Umbilical cord (tissue), 2 donors: ENCODE results near the gene AKR1C3. TPM values are rescaled to one million over a fixed set of nuclear protein-coding genes. Genes with fewer than 3 reads are reported as not detected.
"Not testable (repeated sequence)": the region's sequence is repeated elsewhere in the genome, so short reads cannot be mapped to it uniquely, and the experiment has no call there.

Experiments
- DNase-seq: peaks from one replicate; pipeline ENCODE4 v3.0.0-alpha.2; 2015; ENCODE audit warnings: low spot score
- total RNA-seq: library from RNA; depleted of rRNA; stranded (reverse); fragments of >200 nt; gene quantifications from one replicate; pipeline ENCODE4 v1.2.3, GENCODE V29; 2014; ENCODE audit warnings: low replicate concordance; ENCODE audit not compliant: insufficient read depth

The AKR1C3 gene
- 4.6 TPM for total RNA-seq

GRCh38 chr10:5094265-5095205 lies at the start of gene AKR1C3:
Gene AKR1C3, plus strand, starts transcription at chr10:5094414. Its CDS starts 31 bp downstream, at chr10:5094445.
- peak; percentile 34 for DNase-seq

DNA sequence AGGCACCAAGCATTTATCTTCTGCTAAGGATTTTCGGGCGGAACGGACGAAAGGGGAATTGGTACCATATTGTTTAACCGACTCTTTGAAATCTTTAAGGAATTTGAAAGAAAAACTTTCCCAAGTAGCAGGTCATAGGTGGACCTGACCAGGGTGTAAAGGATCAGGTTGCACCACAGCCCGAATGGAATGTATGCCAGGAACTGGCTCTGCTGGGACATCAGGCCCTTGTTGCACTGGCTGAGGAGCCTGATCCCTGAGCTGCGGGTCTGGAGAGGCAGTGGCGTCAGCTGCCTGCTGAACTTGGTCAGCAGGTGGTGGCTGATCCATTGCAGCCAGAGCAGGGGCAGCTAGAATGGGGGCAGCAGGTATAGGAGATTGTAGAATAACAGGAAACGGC lies 49.1 kb upstream of the AKR1C3 start:
- no peak for DNase-seq

GRCh38 chr10:5046410-5046809 lies 47.8 kb upstream of the AKR1C3 start:
- no peak for DNase-seq

DNA sequence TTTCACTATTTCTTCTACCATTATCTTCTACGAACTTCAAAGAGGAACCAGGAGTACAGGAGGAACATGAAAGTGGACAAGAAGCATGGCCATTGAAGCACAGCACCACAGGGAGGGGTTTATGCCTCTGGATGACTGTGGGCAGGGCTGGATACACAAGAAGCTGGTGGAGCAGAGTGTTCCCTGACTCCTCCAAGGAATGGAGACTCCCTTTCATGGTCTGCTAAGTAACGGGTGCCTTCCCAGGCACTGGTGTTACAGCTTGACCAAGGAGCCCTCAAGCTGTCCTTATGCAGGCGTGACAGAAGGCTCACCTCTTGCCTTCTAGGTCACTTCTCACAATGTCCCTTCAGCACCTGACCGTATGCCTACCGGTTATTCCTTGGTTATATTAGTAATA lies 47.2 kb upstream of the AKR1C3 start:
- not testable (repeated sequence) for DNase-seq

DNA sequence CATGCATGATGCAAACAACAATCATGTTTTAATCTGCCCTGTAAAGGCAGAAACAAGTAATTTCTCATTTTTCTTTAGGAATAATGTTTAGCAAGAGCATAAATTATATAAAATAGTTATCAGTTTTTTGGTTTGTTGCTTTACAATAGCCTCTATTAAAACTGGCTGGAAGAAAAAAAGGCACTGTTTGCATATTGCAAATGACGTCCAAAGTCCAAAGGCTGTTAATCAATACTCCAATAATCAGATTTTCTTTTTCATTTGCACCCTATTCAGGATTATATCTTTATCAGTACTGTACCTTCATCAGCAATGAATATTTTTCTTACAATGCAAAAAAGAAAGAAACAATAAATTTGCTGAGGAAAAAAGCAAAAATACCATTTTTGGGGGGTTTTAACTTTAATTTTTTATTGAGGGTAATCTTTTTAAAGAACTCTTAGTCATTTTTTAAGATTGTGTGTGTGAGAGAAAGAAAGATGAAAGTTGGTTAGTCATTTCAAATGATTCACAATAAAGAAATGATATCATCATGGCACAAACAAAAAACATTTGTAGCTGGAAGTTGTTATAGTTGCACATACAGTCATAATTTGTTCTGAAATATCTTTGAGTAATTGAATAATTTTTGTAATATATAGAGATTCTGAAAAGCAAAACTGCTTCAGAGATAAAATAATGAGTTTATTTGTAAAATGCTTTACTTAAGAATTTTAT lies 46.1 kb upstream of the AKR1C3 start:
- no peak for DNase-seq

- DNase-seq: not testable (repeated sequence)
Observed at GRCh38 chr10:5052951-5053500, 41.2 kb upstream of the AKR1C3 start.

- DNase-seq: not testable (repeated sequence)
Observed at GRCh38 chr10:5054831-5055230, 39.4 kb upstream of the AKR1C3 start.

GRCh38 chr10:5059267-5059666 lies 34.9 kb upstream of the AKR1C3 start:
- not testable (repeated sequence) for DNase-seq

GRCh38 chr10:5060791-5061190 lies 33.4 kb upstream of the AKR1C3 start:
- not testable (repeated sequence) for DNase-seq

DNA sequence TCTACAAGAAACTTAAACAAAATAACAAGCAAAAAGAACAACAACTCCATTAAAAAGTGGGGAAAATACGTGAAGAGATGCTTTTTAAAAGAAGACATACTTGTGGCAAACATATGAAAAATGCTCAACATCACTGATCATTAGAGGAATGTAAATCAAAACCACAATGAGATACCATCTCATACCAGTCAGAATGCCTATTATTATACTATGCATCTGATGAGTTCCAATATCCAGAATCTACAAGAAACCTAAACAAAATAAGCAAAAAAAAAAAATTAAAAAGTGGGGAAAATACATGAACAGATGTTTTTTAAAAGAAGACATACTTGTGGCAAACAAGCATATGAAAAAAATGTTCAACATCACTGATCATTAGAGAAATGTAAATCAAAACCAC lies 29.6 kb upstream of the AKR1C3 start:
- no peak for DNase-seq

DNA sequence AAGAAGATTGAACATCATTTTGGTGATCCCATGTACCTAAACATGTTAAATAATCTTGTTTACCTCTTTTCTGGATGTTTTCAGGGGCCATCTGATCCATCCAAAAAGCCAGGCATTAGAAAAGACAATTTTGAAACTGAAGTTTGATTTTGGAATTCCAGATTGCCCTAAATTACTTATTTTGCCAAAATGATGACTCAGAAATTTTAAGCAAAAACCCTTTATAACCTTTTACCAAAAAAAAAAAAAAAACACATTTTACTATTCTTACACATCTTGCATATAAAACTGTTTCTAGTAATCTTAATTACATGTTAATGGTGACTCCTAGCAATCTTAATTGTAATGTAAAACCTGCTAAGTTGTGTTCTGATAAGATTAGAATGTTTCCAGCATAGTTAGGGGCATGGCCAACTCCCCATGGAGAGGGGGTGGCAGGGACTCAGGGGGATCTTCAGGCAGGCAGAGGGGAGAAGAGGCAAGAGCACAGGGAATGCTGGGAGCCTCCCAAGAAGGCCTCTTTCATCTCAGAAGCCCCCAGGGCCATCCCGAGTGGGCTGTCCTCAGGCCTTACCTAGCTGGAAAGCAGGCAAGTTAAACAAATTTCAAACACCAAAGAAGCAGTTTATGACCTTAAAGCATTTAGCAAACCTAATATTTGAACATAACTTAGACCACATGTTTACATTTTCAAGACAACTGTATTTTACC lies 25.8 kb upstream of the AKR1C3 start:
- DNase-seq: no peak

DNA sequence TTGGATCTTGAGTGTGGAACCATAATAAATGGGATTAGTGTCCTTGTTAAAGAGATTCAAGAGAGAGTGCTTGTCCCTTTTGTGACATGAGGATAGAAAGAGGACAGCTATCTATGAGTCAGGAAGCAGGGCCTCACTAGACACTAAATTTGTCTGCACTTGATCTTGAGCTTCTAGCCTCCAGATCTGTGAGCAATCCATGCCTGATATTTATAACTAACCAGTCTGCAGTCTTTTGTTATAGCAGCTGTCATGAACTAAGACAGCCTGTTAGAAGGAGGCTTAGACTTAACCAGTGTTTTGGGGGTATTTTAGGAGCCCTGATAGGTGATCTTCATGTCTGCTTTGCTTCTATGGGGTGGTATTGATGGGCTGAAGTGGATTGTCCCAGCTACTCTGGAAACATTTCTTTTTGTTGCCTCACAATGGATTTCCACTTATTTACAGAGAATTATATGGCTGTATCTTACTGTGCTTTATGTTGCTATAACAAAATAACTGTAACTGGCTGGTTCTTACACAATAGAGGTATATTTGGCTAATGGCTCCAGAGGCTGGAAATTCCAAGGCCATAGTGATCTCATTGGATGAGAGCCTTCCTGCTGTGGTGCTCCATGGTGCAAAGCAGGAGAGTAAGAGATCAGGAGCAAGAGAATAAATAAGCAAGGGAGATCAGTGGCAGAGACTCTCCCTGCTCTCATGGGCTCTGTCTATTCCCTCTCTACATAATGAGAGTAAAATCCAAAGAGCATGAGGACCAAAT lies 23.4 kb upstream of the AKR1C3 start:
- DNase-seq: no peak

DNA sequence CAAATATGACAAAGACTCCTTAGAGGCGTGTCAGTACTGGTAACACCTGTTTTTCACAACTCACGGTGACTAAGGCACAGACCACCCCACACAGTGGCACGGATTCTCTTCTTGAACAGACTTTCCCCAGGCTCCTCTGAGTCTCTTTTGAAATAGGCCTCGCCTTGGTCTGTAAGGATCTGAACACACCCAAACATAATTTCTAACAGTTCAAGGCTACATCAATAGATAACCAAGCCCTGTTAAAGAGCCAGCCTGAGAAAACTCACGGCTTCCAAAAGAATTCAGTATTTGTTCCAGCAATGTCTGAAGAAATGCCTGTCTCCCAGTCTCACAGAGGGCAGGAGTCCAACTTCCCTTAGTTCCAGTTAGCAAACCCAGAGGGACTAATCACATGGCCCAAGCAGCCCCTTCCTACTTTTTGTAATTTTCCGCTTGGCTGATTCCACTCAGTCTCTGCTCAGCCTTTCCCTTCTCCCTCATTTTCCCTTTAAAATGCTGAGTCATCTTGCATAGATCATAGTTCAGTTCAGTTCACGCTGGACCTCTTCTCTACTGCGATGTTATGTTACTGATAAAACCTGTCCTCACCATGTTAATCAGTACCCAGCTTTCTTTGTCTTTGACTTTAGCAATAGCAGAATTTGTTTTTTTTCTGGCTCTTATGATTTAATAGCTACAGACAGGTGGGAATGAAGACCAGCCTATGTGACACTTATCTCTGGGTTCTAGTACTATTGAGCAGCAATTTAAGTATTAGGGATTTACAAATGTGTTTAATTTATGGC lies 22.6 kb upstream of the AKR1C3 start:
- DNase-seq: peak; percentile 34

DNA sequence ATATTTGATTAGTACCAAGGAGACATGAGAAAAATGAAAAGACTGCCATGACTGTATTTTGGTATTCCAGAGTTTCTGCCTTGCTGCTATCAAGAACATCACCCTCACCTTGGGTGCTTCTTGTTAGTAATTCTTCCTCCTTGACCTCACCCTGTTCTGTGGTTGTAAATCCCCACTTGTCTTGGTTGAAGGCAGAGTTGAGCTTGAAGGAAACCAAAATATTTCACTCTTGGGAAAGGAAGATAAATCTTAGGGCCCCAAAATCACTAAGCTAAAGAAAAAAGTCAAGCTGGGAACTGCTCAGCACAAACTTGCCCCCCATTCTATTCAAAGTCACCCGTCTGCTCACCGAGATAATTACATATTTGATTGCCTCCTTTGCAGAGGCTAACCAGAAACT lies 20.6 kb upstream of the AKR1C3 start:
- no peak for DNase-seq

- DNase-seq: no peak
Observed at GRCh38 chr10:5076615-5077014, 17.6 kb upstream of the AKR1C3 start.

- DNase-seq: no peak
Observed at GRCh38 chr10:5078547-5079180, 15.6 kb upstream of the AKR1C3 start.

- DNase-seq: no peak
Observed at GRCh38 chr10:5079306-5079830, 14.8 kb upstream of the AKR1C3 start.

GRCh38 chr10:5079836-5080235 lies 14.4 kb upstream of the AKR1C3 start:
- no peak for DNase-seq

- DNase-seq: no peak
Observed at GRCh38 chr10:5081091-5081490, 13.1 kb upstream of the AKR1C3 start.
